Measurements from ENCODE around the gene RP2.

- TF ChIP-seq POLR2A (IDR thresholded peaks at IDR 0.05), result no peak
- TF ChIP-seq, protein P1, sequence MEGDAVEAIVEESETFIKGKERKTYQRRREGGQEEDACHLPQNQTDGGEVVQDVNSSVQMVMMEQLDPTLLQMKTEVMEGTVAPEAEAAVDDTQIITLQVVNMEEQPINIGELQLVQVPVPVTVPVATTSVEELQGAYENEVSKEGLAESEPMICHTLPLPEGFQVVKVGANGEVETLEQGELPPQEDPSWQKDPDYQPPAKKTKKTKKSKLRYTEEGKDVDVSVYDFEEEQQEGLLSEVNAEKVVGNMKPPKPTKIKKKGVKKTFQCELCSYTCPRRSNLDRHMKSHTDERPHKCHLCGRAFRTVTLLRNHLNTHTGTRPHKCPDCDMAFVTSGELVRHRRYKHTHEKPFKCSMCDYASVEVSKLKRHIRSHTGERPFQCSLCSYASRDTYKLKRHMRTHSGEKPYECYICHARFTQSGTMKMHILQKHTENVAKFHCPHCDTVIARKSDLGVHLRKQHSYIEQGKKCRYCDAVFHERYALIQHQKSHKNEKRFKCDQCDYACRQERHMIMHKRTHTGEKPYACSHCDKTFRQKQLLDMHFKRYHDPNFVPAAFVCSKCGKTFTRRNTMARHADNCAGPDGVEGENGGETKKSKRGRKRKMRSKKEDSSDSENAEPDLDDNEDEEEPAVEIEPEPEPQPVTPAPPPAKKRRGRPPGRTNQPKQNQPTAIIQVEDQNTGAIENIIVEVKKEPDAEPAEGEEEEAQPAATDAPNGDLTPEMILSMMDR (IDR thresholded peaks at IDR 0.05), result no peak
- no peak for TF ChIP-seq EP300 (IDR thresholded peaks at IDR 0.05)
- no peak for TF ChIP-seq POLR2AphosphoS5 (IDR thresholded peaks at IDR 0.05)
These were observed 79.4 kb downstream of the RP2 start for GRCh38 chrX:46916273-46916672.
